ENCODE measurements around the gene KIAA1755.

The KIAA1755 gene

GRCh38 chr20:38231531-38232121, 28.9 kb downstream of the KIAA1755 start:
- no peak for DNase-seq

GRCh38 chr20:38230957-38231526, 29.5 kb downstream of the KIAA1755 start:
- no peak for DNase-seq

- no peak for DNase-seq
Observed at GRCh38 chr20:38230253-38230551, 30.3 kb downstream of the KIAA1755 start.

GRCh38 chr20:38229376-38230252, 30.9 kb downstream of the KIAA1755 start:
- DNase-seq = no peak

- no peak for DNase-seq
Observed at GRCh38 chr20:38228436-38228835, 32.1 kb downstream of the KIAA1755 start.

GRCh38 chr20:38227420-38228360, 32.8 kb downstream of the KIAA1755 start:
- no peak for DNase-seq

GRCh38 chr20:38226553-38226952, 34.0 kb downstream of the KIAA1755 start:
- DNase-seq = no peak

- DNase-seq = no peak
Observed at GRCh38 chr20:38225900-38226263, 34.7 kb downstream of the KIAA1755 start.

- no peak for DNase-seq
Observed at GRCh38 chr20:38225240-38225899, 35.2 kb downstream of the KIAA1755 start.

GRCh38 chr20:38224531-38224930, 36.0 kb downstream of the KIAA1755 start:
- DNase-seq = no peak

GRCh38 chr20:38223743-38224100, 36.8 kb downstream of the KIAA1755 start:
- no peak for DNase-seq

GRCh38 chr20:38222923-38223742, 37.4 kb downstream of the KIAA1755 start:
- no peak for DNase-seq

- DNase-seq = peak; percentile 67
Observed at GRCh38 chr20:38222231-38222922, 38.2 kb downstream of the KIAA1755 start.

- DNase-seq = peak; percentile 71
Observed at GRCh38 chr20:38221119-38221589, 39.4 kb downstream of the KIAA1755 start.

- DNase-seq = no peak
Observed at GRCh38 chr20:38220587-38221118, 39.9 kb downstream of the KIAA1755 start.

- no peak for DNase-seq
Observed at GRCh38 chr20:38219006-38219950, 41.3 kb downstream of the KIAA1755 start.

- no peak for DNase-seq
Observed at GRCh38 chr20:38218566-38218885, 42.0 kb downstream of the KIAA1755 start.

GRCh38 chr20:38217791-38218565, 42.6 kb downstream of the KIAA1755 start:
- DNase-seq = no peak
